Measurements from ENCODE around the gene FRMD4A.

DNA sequence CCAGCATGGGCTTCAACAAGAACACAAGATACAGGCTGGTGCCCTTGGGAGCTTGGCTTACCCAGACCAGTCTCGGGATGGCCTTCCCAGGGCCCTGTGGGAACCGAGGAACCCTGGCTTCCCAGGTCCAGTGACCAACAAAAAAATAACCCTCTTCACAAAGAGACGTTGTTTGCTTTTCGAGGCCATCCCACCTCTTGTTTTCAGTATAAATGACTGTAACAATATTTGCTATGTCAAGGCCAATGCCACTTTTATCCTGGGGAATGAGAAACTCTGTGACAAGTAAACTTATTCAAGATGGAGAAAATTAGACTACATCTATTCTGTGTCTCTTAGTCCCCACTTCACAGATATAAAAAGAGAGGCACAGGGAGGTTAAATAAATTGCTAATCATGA, 605.1 kb downstream of the FRMD4A start:
- TF ChIP-seq EP300 (IDR thresholded peaks at IDR 0.05) (no peak), POLR2A (IDR thresholded peaks at IDR 0.05) (no peak), POLR2AphosphoS5 (IDR thresholded peaks at IDR 0.05) (no peak)
- TF ChIP-seq, protein P1, sequence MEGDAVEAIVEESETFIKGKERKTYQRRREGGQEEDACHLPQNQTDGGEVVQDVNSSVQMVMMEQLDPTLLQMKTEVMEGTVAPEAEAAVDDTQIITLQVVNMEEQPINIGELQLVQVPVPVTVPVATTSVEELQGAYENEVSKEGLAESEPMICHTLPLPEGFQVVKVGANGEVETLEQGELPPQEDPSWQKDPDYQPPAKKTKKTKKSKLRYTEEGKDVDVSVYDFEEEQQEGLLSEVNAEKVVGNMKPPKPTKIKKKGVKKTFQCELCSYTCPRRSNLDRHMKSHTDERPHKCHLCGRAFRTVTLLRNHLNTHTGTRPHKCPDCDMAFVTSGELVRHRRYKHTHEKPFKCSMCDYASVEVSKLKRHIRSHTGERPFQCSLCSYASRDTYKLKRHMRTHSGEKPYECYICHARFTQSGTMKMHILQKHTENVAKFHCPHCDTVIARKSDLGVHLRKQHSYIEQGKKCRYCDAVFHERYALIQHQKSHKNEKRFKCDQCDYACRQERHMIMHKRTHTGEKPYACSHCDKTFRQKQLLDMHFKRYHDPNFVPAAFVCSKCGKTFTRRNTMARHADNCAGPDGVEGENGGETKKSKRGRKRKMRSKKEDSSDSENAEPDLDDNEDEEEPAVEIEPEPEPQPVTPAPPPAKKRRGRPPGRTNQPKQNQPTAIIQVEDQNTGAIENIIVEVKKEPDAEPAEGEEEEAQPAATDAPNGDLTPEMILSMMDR (IDR thresholded peaks at IDR 0.05), result no peak

Data from stomach (tissue), 4 donors.